H9 (cell line): ENCODE measurements around the gene STOX1. TPM values are rescaled to one million over a fixed set of nuclear protein-coding genes. Genes with fewer than 3 reads are reported as not detected.

Source experiments
- DNase-seq: peaks from one replicate; pipeline ENCODE4 v3.0.0-alpha.2; 2017
- H2AFZ ChIP-seq: one replicate; pipeline ENCODE4 v1.6.1; 2013; ENCODE audit warnings: mild to moderate bottlenecking, low read length, control low read depth, moderate library complexity
- H2AK5ac ChIP-seq: 2 replicates; pipeline ENCODE4 v1.6.1; 2013; ENCODE audit warnings: low read length, control low read depth, mixed read lengths; ENCODE audit not compliant: insufficient read length
- H2BK120ac ChIP-seq: one replicate; pipeline ENCODE4 v1.6.1; 2013; ENCODE audit warnings: low read depth, mild to moderate bottlenecking, low read length, control low read depth, inconsistent platforms; ENCODE audit not compliant: poor library complexity, severe bottlenecking
- H2BK12ac ChIP-seq: 2 replicates; pipeline ENCODE4 v1.6.1; 2013; ENCODE audit warnings: low read length, control low read depth, mixed read lengths, low read depth; ENCODE audit not compliant: insufficient read length
- H2BK15ac ChIP-seq: 2 replicates; pipeline ENCODE4 v1.6.1; 2013; ENCODE audit warnings: low read depth, low read length, control low read depth
- H2BK20ac ChIP-seq: one replicate; pipeline ENCODE4 v1.6.1; 2013; ENCODE audit warnings: low read depth, mild to moderate bottlenecking, low read length, control low read depth, inconsistent platforms; ENCODE audit not compliant: poor library complexity, severe bottlenecking
- H2BK5ac ChIP-seq: 2 replicates; pipeline ENCODE4 v1.6.1; 2013; ENCODE audit warnings: low read length, control low read depth, mixed read lengths; ENCODE audit not compliant: insufficient read length
- H3K14ac ChIP-seq: 2 replicates; pipeline ENCODE4 v1.6.1; 2013; ENCODE audit warnings: low read length, control low read depth; ENCODE audit not compliant: insufficient read depth
- H3K18ac ChIP-seq: 2 replicates; pipeline ENCODE4 v1.6.1; 2013; ENCODE audit warnings: low read depth, mild to moderate bottlenecking, mixed read lengths, low read length, control low read depth; ENCODE audit not compliant: insufficient read length
- H3K23ac ChIP-seq: 2 replicates; pipeline ENCODE4 v1.6.1; 2013; ENCODE audit warnings: low read length, control low read depth, mixed read lengths, low read depth; ENCODE audit not compliant: insufficient read length
- H3K23me2 ChIP-seq: 2 replicates; pipeline ENCODE4 v1.6.1; 2013; ENCODE audit warnings: low read depth, mild to moderate bottlenecking, mixed read lengths, low read length, control low read depth; ENCODE audit not compliant: insufficient read length, poor library complexity, severe bottlenecking
- H3K27ac ChIP-seq: 2 replicates; pipeline ENCODE4 v1.5.1; 2013; ENCODE audit warnings: low read length, control low read depth, mixed read lengths, low read depth; ENCODE audit not compliant: insufficient read length
- H3K27me3 ChIP-seq: 2 replicates; pipeline ENCODE4 v1.6.1; 2013; ENCODE audit warnings: low read length, control low read depth, inconsistent platforms; ENCODE audit not compliant: insufficient read depth
- H3K4ac ChIP-seq: 2 replicates; pipeline ENCODE4 v1.6.1; 2013; ENCODE audit warnings: low read depth, mild to moderate bottlenecking, control low read depth, inconsistent platforms, low read length, moderate library complexity
- H3K4me1 ChIP-seq: 2 replicates; pipeline ENCODE4 v1.6.1; 2013; ENCODE audit warnings: low read length, control low read depth, inconsistent platforms; ENCODE audit not compliant: insufficient read depth
- H3K4me2 ChIP-seq: 2 replicates; pipeline ENCODE4 v1.6.1; 2013; ENCODE audit warnings: low read length, control low read depth, mixed read lengths; ENCODE audit not compliant: insufficient read length, insufficient read depth
- H3K56ac ChIP-seq: 2 replicates; pipeline ENCODE4 v1.6.1; 2013; ENCODE audit warnings: low read depth, mild to moderate bottlenecking, mixed read lengths, low read length, control low read depth; ENCODE audit not compliant: insufficient read length
- H3K79me1 ChIP-seq: 2 replicates; pipeline ENCODE4 v1.6.1; 2013; ENCODE audit warnings: low read depth, mild to moderate bottlenecking, moderate library complexity, low read length, control low read depth, inconsistent platforms; ENCODE audit not compliant: insufficient read depth, poor library complexity, severe bottlenecking
- H3K79me2 ChIP-seq: 2 replicates; pipeline ENCODE4 v1.6.1; 2013; ENCODE audit warnings: low read length, control low read depth, inconsistent platforms; ENCODE audit not compliant: insufficient read depth
- H3K9ac ChIP-seq: 2 replicates; pipeline ENCODE4 v1.6.1; 2013; ENCODE audit warnings: low read length, control low read depth, mixed read lengths; ENCODE audit not compliant: insufficient read length; ENCODE audit errors: extremely low read depth
- H3K9me3 ChIP-seq: one replicate; pipeline ENCODE4 v1.6.1; 2013; ENCODE audit warnings: low read depth, low read length, inconsistent platforms; ENCODE audit not compliant: control insufficient read depth
- H3T11ph ChIP-seq: one replicate; pipeline ENCODE4 v1.6.1; 2013; ENCODE audit warnings: mild to moderate bottlenecking, low read length, control low read depth, inconsistent platforms
- H4K20me1 ChIP-seq: one replicate; pipeline ENCODE4 v1.6.1; 2013; ENCODE audit not compliant: control insufficient read depth, insufficient read length, insufficient read depth
- H4K5ac ChIP-seq: 2 replicates; pipeline ENCODE4 v1.6.1; 2013; ENCODE audit warnings: low read depth, mild to moderate bottlenecking, mixed read lengths, low read length, control low read depth; ENCODE audit not compliant: insufficient read length
- H4K8ac ChIP-seq: replicated peaks from 2 replicates; pipeline ENCODE4 v1.6.1; 2013; ENCODE audit warnings: low read length, control low read depth, mixed read lengths, low read depth; ENCODE audit not compliant: insufficient read length
- H4K91ac ChIP-seq: 2 replicates; pipeline ENCODE4 v1.6.1; 2013; ENCODE audit warnings: low read depth, mild to moderate bottlenecking, moderate library complexity, mixed read lengths, low read length, control low read depth; ENCODE audit not compliant: insufficient read length
- H3K27ac Mint-ChIP-seq, 3 experiments: 2 replicates in 2 of 3; 3 replicates in 1 of 3; pipeline ENCODE4 v1.8.0; 2020 to 2021; ENCODE audit warnings: mixed read lengths in 3 of 3, mild to moderate bottlenecking in 1 of 3, moderate library complexity in 1 of 3
- H3K27me3 Mint-ChIP-seq: 2 replicates; pipeline ENCODE4 v1.8.0; 2021; ENCODE audit warnings: low read depth, mild to moderate bottlenecking, moderate library complexity, mixed read lengths
- H3K36me3 Mint-ChIP-seq, 3 experiments: 2 replicates in 2 of 3; 3 replicates in 1 of 3; pipeline ENCODE4 v1.8.0; 2020 to 2021; ENCODE audit warnings: low read depth in 3 of 3, mixed read lengths in 3 of 3; ENCODE audit not compliant: insufficient read depth in 1 of 3
- H3K4me1 Mint-ChIP-seq, 2 experiments: 2 replicates each; pipeline ENCODE4 v1.8.0; 2020; ENCODE audit warnings: mixed read lengths in 2 of 2
- H3K4me3 Mint-ChIP-seq, 2 experiments: 2 replicates in 1 of 2; 3 replicates in 1 of 2; pipeline ENCODE4 v1.8.0; 2020 to 2021; ENCODE audit warnings: mild to moderate bottlenecking in 2 of 2, mixed read lengths in 2 of 2, moderate library complexity in 1 of 2
- H3K9me3 Mint-ChIP-seq, 2 experiments: 2 replicates in 1 of 2; 3 replicates in 1 of 2; pipeline ENCODE4 v1.8.0; 2020; ENCODE audit warnings: mild to moderate bottlenecking in 2 of 2, mixed read lengths in 2 of 2, moderate library complexity in 1 of 2
- CTCF ChIP-seq: fragments of 200-600 bp; sonication (generic); conservative IDR thresholded peaks from 3 replicates; pipeline ENCODE4 v1.8.0; 2021; ENCODE audit warnings: antibody characterized with exemption, mild to moderate bottlenecking
- total RNA-seq: library from RNA; stranded (reverse); gene quantifications from 2 replicates; pipeline ENCODE4 v1.2.1, GENCODE V29; 2021

The STOX1 gene
- total RNA-seq, 1 experiment from 2014 or later: 5.8 TPM

- Mint-ChIP-seq H3K27me3 (no peaks in the 10 kb centered on the region), H3K4me1 (peaks cover 40 to 53% of the 10 kb centered on the region in 2 experiments), H3K9me3 (no peaks in the 10 kb centered on the region; a peak in 1 of 5 replicates), H3K4me3 (peak overlapping the region in 1 of 2 experiments; percentile 4; a peak in 1 of 5 replicates), H3K27ac (no peak overlapping the region), H3K36me3 (no peaks in the 10 kb centered on the region)
- DNase-seq: no peak
- Histone ChIP-seq H3T11ph (no peak overlapping the region), H2BK120ac (no peak overlapping the region), H3K4ac (no peak overlapping the region), H3K23me2 (no peaks in the 10 kb centered on the region), H3K56ac (no peak overlapping the region), H3K9ac (no peak overlapping the region), H3K79me1 (no peaks in the 10 kb centered on the region), H3K18ac (no peak overlapping the region), H2AK5ac (no peak overlapping the region), H3K9me3 (no peaks in the 10 kb centered on the region), H4K91ac (no peak overlapping the region), H3K4me2 (no peak overlapping the region), H4K5ac (no peak overlapping the region), H2BK12ac (no peak overlapping the region), H2BK15ac (no peak overlapping the region), H3K79me2 (no peaks in the 10 kb centered on the region), H3K27ac (no peak overlapping the region), H2BK5ac (no peak overlapping the region), H3K4me1 (peaks cover 10% of the 10 kb centered on the region; the same call in 1 of the 2 replicates), H4K8ac (no peak overlapping the region), H3K23ac (no peak overlapping the region), H4K20me1 (no peaks in the 10 kb centered on the region), H2BK20ac (no peak overlapping the region), H3K14ac (no peak overlapping the region), H3K27me3 (no peaks in the 10 kb centered on the region), H2AFZ (no peak overlapping the region)
- no peak for TF ChIP-seq CTCF
These were observed 51.2 kb downstream of the STOX1 start for GRCh38 chr10:68878496-68878895.
